GM18907 (cell line): ENCODE measurements around the gene ADSS1.

Source experiments
- ATAC-seq: cut with Tn5 transposase; IDR thresholded peaks from one replicate; pipeline ENCODE4 v1.9.1; 2021; ENCODE audit warnings: mild to moderate bottlenecking, moderate library complexity; ENCODE audit not compliant: unreplicated experiment

ADSS1 gene

DNA sequence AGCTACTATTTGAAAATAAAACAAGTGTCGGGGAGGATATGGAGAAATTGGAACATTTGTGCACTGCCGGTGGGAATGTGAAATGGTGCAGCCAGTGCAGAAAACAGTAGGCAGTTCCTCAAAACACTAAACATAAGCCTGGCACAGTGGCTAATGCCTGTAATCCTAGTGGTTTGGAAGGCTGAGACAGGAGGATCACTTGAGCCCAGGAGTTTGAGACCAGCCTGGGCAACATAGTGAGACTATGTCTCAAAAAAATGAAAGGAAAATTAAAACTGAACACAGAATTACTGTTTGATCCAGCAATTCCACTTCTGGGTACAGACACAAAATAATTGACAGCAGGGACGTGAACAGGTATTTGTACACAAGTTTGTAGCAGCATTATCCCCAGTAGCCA, 41.5 kb downstream of the ADSS1 start:
- no peak for ATAC-seq

DNA sequence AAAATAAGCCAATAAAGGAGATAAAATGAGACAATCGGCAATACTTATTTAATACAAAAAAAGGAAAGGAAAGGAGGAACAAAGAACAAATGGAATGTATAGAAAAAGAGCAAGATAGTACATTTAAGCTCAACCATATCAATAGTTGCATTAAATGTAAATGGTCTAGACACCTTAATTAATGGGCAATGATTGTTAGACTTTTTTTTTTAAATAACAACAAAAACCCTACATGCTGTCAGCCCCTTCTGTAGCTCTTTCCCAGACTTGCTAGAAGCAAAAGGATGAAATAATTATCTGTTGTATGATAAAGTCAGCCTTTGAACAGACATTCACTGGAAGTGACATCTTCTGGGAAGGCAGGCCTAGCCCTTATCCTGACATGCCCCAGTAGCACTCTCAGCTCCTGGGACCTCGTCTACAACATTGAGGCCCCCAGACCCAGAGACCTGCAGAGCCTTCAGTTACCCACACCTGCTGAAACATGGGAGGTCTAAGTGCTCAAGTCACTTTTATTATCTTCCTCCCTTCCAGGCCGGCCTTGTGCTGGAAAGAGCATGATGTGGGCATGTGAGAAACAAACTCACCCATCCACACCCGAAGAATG, 42.3 kb downstream of the ADSS1 start:
- no peak for ATAC-seq

DNA sequence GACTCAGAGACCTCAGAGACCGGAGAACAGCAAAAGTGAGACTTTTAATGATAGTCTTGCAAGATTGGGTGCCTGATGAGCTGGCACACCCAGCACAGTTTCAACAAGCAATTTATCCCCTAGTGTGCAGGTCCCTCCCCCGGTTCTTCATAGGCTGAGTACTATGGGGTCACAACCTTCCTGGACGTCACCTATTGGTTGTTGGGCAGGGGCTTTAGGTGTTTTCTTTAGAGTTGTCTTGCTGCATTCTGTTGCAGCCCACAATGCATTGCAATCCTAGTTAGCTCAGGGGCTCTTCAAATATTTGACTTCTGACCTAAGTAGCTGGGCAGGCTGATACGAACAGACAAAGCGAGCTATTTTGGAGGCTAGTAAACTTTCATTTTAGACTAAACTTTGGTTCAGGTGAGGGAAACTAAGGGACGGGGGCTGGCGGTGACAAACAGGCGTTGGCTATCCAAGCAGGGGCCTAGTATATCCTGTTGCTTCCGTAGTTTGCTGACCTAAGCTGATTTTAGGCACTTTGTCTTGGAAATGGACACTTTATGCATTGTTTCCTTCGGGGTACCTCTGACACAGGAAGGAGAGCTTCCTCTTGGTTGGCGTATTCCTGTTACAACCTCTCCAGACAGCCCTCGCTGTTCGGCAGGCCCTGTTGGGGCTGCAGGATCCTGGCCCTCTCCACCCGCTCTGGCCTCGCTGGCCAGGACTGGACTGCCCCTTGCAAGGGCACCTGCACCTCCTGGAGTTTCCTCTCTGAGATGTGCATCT, 43.0 kb downstream of the ADSS1 start:
- ATAC-seq = no peak

DNA sequence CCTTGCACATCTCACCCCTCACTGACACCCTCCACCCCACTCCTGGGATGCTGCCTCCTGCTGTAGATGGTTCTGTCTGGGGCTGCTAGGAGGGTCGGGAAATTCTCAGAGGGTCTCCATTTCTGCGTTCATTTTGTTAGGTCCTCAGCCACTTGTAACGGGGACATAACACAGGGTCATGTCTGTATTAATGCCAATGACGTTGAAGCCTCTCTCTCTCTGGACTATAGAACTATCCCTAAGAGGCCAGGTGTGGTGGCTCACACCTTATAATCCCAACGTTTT, 43.5 kb downstream of the ADSS1 start:
- ATAC-seq = no peak

DNA sequence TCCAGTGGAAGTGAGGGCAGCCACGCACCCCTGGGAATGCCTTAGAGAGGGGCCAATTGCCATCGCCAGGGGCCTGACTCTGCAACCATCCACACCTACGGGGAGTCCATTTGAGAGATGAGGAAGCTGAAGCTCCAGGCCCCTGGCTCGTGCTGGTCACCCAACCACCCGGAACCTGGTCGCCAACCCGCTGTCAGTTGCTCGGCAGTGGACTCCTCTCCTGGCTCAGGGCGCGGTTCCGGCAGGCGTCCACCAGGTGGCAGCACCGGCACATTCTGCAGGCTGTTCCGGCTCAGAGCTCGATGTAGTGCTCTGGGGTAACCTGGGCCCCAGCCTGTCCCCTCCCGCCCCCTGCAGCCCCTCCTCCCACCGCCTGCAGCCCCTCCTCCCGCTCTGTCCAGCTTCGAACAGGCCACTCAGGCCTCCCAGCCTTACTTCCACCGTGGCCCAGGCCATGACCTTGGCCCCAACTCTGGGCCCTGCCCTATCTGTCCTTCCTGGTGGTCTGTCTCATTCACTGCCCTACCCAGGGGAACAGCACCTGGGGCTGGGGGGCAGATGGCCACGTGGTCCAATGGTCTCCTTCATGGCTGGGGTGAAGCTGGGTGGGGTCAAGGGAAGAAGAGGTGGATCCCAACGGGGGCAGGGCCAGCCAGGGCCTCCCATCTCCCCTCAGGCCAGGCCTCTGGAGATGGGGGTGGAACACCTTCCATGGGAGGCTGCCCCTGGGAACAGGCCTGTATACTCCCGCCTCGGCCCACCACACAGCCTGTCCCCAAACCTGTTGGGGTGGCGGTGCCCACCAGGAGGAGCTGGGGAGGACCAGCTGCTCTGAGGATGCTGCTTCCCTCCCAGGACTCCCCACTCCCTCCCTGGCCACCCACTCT, 44.7 kb downstream of the ADSS1 start:
- no peak for ATAC-seq

DNA sequence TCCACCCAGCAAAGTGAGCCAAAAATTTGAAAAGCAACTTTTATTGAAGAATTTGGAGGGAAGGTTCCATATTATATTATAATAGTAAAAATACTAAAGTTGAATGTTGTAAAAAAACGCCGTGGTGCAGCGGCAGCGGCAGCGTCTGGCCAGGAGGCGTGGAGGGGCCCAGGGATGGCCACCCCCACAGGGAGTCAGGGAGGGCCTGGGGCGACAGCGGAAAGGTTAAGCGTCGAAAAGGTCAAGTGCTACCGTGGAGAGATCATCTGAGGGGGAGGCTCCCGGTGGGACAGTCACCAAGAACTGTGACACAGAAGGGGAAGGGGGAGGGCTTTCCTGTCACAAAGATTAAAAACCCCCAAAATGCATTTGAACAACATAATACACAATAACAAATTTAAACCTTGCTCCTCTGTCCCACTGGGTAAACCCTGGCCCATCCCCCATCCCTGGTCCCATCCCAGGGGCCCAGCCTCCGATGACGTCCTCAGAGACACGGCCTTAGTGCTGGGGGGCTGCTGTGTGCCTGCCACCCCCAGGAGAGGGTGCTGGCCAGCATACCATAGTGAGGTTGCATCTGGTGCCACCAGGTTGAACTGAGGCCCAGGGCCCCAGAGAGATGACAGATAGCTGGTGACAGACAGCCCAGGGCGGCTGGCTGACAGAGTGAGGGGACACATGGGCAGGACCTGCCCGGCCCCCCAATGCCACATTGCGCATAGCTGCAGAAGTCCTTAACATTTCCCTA, 45.5 kb downstream of the ADSS1 start:
- ATAC-seq = no peak

DNA sequence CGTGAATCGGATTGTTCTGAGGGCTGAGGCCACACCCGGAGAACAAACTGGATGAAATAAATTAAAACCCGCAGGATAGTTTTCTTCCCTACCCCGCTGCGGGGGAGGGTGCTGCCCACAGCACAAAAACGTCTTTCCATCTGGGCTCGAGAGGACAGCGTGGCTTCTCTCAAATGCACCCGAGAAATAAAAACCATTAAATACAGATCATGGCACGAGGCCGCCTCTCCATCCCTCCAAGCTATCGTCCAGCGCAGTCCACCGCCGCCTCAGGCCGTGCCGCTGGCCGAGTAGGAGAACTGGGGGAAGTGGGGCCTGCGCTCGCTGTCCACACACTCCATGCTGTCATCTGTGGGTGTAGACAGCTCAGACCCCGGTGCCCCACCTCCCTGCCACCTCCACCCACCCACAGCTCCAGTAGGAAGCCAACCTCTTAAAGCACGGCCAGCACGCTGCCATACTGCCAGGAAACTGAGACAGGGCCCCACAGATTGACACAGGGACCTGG, 46.1 kb downstream of the ADSS1 start:
- no peak for ATAC-seq

DNA sequence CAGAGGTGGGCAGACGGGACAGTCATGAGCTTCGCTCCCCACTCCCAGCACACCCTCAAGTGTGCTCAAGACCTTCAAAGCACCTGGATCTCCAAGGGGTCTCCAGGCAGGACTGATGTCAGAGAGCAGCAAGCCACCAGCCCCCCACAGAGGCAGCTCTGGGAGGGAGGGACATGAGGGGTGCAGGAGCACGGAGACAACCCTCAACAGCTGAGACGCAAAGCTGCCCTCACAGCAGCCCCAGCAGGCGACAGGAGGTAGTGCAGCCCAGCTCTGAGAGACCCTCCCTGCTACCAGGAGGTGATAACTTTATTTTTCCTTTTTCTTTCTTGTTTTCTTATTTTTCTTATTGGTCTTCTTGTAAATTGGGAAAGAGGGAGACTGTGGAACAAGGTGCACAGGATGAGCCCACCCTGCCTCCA, 46.8 kb downstream of the ADSS1 start:
- ATAC-seq = no peak

DNA sequence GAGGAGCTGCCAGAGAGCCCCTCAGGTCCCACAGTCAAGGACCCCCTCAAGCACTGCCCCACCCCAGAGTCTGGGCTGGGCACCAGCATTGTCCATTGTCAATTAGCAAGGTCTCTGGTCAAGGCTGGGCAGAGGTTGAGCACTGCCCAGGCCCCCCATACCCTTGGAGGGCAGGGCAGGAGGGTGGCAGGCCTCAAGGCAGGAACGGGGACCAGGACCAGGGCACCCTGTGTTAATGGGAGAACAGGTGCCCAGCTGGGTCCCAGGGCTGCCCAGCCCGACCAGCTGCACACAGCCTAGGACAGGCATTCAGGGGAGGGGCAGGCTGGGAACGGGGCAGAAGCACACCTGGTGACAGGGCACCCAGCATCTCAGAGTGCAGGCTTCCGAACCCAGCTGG, 47.3 kb downstream of the ADSS1 start:
- no peak for ATAC-seq

DNA sequence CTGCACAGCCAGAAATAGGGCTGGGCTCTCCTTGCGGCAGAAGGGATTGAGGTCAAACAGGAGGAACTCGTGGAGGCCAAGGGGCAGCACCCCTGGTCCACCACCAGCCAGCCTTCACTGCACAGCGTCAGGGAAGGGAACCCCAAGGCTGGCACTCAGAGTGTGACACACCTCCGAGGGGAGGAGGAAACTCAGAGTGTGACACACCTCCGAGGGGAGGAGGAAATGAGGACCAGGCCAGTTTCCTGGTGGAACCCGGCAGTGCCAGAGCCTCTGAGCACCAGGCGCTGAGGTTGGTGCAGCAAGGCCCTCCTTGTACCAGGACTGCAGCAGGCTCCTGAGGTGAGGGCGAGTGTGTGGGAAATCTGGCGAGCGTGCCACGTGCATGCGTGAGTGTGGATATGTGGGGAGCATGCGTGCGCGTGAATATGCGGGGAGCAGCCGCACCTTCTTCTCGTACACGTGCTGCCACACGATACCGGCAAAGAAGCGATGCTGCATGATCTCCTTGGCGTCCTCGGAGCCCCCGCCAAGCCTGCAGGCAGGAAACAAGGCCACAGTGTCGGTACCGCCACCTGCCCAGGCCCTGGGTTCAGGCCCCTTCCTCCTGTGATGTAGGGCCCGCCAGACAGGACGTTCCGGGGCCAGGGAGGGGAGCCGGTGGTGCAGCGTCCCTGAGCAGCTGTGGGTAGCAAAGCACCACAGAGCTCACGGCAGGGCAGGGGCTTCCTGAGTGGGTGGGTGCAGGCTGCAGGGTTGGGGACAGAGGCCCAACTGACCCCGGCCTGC, 48.1 kb downstream of the ADSS1 start:
- ATAC-seq = no peak

DNA sequence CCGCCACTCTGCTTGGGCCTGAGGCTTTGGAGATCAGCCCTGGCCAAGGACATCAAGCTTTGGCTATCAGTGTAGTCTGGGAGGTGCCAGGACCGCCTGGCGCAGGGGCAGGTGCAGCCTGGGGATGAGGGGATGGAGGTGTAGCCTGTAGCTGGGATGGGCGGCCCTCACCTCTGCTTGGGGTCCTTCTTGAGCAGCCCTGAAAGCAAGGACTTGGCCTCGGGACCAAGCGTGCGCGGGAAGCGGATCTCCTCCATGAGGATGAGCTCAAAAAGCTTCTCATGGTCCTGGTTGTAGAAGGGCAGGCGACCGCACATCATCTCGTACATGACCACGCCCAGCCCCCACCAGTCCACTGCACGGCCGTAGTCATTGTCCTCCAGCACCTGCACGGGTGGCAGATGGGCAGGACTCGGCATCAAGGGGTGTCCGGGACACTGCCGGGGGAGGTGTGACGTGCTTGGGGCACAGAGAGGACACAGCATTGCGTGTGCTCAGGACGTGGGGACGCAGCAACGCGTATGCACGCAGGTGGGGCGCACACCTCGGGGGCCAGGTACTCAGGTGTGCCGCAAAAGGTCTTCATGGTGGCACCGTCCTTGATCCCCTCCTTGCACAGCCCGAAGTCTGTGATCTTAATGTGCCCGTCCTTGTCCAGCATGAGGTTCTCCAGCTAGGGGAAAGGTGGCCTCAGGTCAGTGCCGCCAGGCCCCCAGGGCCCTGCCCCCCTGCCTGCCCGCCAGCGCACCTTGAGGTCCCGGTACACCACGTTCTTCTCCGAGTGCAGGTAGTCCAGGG, 48.9 kb downstream of the ADSS1 start:
- ATAC-seq = no peak

DNA sequence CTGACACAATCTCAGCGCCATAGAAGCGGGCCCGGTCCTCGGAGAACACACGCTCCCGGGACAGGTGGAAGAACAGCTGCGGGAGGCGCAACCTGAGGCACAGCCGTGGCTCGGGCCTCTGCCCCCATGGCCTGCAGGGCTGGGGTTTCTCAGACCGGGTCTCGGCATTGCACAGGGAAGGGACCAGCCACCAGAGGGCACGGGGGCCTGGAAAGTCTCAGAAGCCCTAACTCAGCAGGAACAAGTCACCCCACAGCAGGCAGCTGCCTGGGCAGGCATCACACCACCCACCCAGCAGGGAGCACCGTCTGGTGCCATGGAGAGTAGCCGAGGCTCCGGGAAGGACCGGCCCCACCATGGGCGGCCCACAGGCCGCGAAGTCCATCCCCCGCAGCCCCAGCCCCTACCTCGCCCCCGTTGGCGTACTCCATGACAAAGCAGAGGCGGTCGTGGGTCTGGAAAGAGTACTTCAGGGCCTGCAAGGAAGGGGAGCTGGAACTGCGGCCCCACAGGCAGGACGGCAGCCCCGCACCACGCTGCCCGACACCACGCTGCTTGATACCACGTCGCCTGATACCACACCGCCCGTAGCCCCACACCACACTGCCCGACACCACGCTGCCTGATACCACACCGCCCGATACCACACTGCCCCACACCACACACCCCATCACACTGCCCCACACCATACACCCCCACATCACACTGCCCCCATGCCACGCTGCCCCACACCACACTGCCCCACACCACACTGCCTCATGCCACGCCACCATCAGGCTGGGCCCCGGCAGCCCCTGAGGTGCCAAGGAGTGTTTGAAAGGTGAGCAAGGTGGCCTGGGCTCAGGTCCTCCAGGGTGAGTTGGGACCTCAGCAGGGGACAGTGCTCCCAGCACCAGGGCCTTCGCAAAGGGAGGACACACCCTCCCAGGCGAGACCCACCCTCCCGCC, 49.8 kb downstream of the ADSS1 start:
- no peak for ATAC-seq

DNA sequence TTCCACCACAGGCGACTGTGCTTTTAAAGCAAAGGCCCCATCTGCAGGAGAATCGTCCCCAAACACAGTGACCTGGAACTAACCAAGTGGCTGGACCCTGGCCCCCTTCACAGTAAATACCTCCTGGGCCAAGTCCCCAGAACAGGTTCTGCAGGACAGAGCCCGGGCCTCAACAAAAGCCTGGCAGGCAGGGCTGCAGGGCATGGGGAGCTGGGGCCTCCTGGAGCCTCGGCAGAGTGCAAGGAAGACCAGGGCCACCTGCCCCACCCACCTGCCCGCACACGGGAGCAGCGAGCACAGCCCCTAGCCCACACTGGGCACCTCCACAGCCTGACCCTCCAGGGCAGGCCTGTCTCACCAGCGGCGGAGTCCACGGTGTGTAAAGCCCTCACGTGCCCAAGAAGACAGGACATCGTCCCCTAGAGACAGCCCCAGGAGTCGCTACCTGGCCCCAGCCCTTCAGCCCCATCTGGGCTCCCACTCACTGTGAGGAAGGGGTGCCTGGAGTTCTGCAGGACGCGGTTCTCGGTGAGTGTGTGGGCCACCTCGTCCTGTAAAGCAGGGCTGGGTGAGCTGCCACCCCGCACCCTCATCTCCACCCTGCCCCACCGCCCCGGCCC, 50.5 kb downstream of the ADSS1 start:
- no peak for ATAC-seq

DNA sequence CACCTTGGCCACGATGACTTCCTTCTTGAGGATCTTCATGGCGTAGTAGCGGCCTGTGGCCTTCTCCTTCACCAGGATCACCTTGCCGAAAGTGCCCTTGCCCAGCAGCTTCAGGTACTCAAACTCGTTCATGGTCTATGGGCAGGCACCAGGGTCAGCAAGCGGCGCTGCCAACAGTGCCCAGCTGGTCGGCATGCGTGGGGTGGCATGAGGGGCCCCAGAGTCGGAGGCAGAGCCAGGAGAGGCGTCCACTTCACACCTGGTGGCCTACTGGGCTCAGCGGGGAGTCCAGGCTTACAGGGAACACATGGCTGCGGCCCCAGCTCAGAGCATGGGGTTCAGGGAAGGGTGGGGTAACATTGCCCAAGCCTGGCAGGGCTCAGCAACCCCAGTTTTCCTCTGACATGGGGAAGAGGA, 51.1 kb downstream of the ADSS1 start:
- ATAC-seq = no peak

DNA sequence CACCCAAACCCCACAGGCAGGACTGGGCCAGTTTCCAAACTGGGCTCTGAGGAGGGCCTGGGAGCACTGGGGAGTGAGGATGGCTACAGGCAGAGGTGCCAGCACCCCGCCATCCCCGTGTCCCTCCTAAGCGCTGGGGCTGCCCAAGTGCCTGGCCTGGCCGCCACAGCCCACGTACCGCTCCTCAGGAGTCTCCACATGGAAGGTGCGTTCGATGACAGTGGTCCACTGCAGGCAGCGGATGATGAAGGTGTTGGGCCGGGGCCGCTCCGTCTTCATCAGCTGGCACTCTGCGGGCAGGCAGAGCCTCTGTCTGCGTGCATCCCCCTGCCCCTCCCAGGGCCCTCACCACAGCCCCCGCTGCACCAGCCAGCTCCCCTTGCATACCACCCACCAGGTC, 52.5 kb downstream of the ADSS1 start:
- ATAC-seq = no peak

DNA sequence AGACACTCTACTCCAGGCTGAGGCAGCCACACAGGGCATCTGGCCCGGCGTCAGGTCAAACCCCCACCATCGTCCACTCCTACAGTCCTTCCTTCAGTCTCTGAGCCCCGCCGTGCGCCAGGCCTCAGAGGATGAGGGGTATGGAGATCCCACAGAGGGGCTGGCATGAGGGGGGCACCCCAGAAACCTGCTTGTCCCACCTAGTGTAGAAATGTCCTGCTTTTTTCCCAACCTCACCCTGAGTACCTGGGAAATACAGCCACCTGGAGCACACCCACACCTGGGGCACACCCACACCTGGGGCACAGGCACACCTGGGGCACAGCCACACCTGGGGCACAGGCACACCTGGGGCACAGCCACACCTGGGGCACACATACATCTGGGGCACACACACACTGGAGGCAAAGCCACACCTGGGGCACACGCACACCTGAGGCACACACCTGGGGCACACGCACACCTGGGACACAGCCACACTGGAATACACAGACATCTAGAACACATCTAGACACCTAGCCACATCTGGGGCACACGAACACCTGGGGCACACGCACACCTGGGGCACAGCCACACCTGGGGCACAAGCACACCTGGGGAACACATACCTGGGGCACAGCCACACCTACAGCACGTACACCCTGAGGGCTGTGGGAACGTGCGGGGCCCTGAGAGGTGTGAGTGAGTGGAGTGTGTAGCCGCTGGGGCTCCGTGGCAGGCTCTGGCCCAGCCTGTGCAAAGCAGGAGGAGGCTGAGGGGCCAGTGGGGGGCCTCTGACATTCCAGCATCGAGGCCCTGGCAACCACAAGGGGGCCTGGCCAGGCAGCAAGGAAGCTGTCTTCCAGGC, 53.2 kb downstream of the ADSS1 start:
- no peak for ATAC-seq

DNA sequence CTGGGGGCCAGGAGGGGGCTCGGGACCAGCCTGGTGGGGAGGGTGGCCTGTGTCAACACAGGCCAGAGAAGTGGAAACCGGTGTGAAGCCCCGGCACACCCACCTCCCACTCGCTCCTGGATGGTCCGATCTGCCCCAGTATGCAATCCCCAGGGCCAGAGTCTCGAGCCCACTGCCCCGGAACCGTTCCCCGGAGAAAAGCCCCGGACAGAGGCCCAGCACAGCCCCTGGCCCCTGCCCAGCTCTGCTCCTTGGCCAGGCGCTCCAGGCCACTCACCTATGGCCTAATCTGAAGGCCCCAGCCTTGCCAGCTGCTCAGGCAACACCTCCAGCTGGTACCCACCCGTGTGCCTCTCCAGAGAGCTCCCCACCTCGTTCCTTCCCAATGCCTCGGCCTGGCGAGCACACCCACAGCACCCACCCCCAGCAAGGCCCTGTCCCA, 53.8 kb downstream of the ADSS1 start:
- no peak for ATAC-seq
